NCI-H1436 treated with DMSO at 0.1 percent for 48 hours (cell line): ENCODE measurements around the gene LCE1E.

Experiments used
- DNase-seq: peaks from one replicate; lab custom pipeline; 2025; lab: John Stamatoyannopoulos, UW

Gene LCE1E

GRCh38 chr1:152786077-152786476 lies at the start of gene LCE1E:
LCE1E (plus strand) TSS chr1:152786257; CDS start chr1:152787300, 1,043 bp downstream.
- no peak for DNase-seq

- no peak for DNase-seq
Measured at GRCh38 chr1:152737997-152738396, 48.1 kb upstream of the LCE1E start.

- DNase-seq: no peak
Measured at GRCh38 chr1:152739841-152740240, 46.2 kb upstream of the LCE1E start.

- no peak for DNase-seq
Measured at GRCh38 chr1:152741656-152742055, 44.4 kb upstream of the LCE1E start.

- no peak for DNase-seq
Measured at GRCh38 chr1:152743371-152744145, 42.5 kb upstream of the LCE1E start.

GRCh38 chr1:152745289-152745704 lies 40.8 kb upstream of the LCE1E start:
- DNase-seq: no peak

GRCh38 chr1:152745765-152746444 lies 40.2 kb upstream of the LCE1E start:
- DNase-seq: no peak

- no peak for DNase-seq
Measured at GRCh38 chr1:152747831-152748230, 38.2 kb upstream of the LCE1E start.

- DNase-seq: no peak
Measured at GRCh38 chr1:152752225-152752624, 33.8 kb upstream of the LCE1E start.

GRCh38 chr1:152753586-152753985 lies 32.5 kb upstream of the LCE1E start:
- no peak for DNase-seq

GRCh38 chr1:152756872-152757271 lies 29.2 kb upstream of the LCE1E start:
- no peak for DNase-seq

GRCh38 chr1:152757747-152758146 lies 28.3 kb upstream of the LCE1E start, which contains the start of gene KPRP:
KPRP (plus strand) TSS chr1:152758025; CDS start chr1:152759589, 1,564 bp downstream.
- no peak for DNase-seq

GRCh38 chr1:152758636-152759035 lies 27.4 kb upstream of the LCE1E start:
- no peak for DNase-seq

- DNase-seq: no peak
Measured at GRCh38 chr1:152759453-152760173, 26.4 kb upstream of the LCE1E start.

GRCh38 chr1:152760551-152761190 lies 25.4 kb upstream of the LCE1E start:
- no peak for DNase-seq

GRCh38 chr1:152761609-152762213 lies 24.3 kb upstream of the LCE1E start:
- no peak for DNase-seq

GRCh38 chr1:152768847-152769533 lies 17.1 kb upstream of the LCE1E start:
- no peak for DNase-seq

- DNase-seq: no peak
Measured at GRCh38 chr1:152770411-152770810, 15.6 kb upstream of the LCE1E start.

GRCh38 chr1:152774875-152775274 lies 11.2 kb upstream of the LCE1E start, which contains the start of gene LCE1F:
LCE1F (plus strand) TSS chr1:152775140; CDS start chr1:152776372, 1,232 bp downstream.
- no peak for DNase-seq

- no peak for DNase-seq
Measured at GRCh38 chr1:152776361-152776760, 9.7 kb upstream of the LCE1E start.

- DNase-seq: no peak
Measured at GRCh38 chr1:152777510-152778137, 8.4 kb upstream of the LCE1E start.
